MM.1S (cell line): ENCODE measurements around the gene HSPA2.

Experiments
- DNase-seq: peaks from one replicate; pipeline ENCODE4 v3.0.0-alpha.2; 2015
- H2AFZ ChIP-seq: fragments of 300-600 bp; sonication (generic); 2 replicates; pipeline ENCODE4 v1.6.0; 2016; ENCODE audit warnings: antibody characterized with exemption, low read length
- H3F3A ChIP-seq: fragments of 300-600 bp; sonication (generic); 2 replicates; pipeline ENCODE4 v1.6.1; 2016; ENCODE audit warnings: mild to moderate bottlenecking, antibody characterized with exemption, low read length, moderate library complexity, mixed read lengths; ENCODE audit not compliant: insufficient read depth
- H3K27ac ChIP-seq: fragments of 300-600 bp; sonication (generic); 2 replicates; pipeline ENCODE4 v1.5.1; 2016; ENCODE audit warnings: mild to moderate bottlenecking, low read length
- H3K27me3 ChIP-seq: fragments of 300-600 bp; sonication (generic); replicated peaks from 2 replicates; pipeline ENCODE4 v1.6.0; 2016; ENCODE audit warnings: low read length; ENCODE audit not compliant: insufficient read depth
- H3K36me3 ChIP-seq: fragments of 300-600 bp; sonication (generic); replicated peaks from 2 replicates; pipeline ENCODE4 v1.6.1; 2016; ENCODE audit warnings: mild to moderate bottlenecking, low read length, mixed read lengths; ENCODE audit not compliant: insufficient read depth
- H3K4me1 ChIP-seq: fragments of 300-600 bp; sonication (generic); 2 replicates; pipeline ENCODE4 v1.6.1; 2016; ENCODE audit warnings: low read length, mixed read lengths
- H3K4me2 ChIP-seq: fragments of 300-600 bp; sonication (generic); 2 replicates; pipeline ENCODE4 v1.6.0; 2016; ENCODE audit warnings: low read depth, low read length
- H3K4me3 ChIP-seq: fragments of 300-600 bp; sonication (generic); 2 replicates; pipeline ENCODE4 v1.5.1; 2016; ENCODE audit warnings: low read length, mixed read lengths
- H3K79me2 ChIP-seq: fragments of 300-600 bp; sonication (generic); 2 replicates; pipeline ENCODE4 v1.6.1; 2016; ENCODE audit warnings: mixed run types, low read length, mixed read lengths
- H3K9ac ChIP-seq: fragments of 300-600 bp; sonication (generic); 2 replicates; pipeline ENCODE4 v1.6.1; 2016; ENCODE audit warnings: low read length, mixed read lengths
- H3K9me2 ChIP-seq: fragments of 300-600 bp; sonication (generic); replicated peaks from 2 replicates; pipeline ENCODE4 v1.6.1; 2016; ENCODE audit warnings: mild to moderate bottlenecking, low read length, mixed read lengths; ENCODE audit not compliant: insufficient read depth
- H3K9me3 ChIP-seq: fragments of 300-600 bp; sonication (generic); replicated peaks from 2 replicates; pipeline ENCODE4 v1.6.1; 2016; ENCODE audit warnings: mild to moderate bottlenecking, low read length, mixed read lengths; ENCODE audit not compliant: insufficient read depth
- H4K20me1 ChIP-seq: fragments of 300-600 bp; sonication (generic); 2 replicates; pipeline ENCODE4 v1.6.1; 2016; ENCODE audit warnings: mild to moderate bottlenecking, low read length, moderate library complexity, mixed read lengths; ENCODE audit not compliant: insufficient read depth
- EZH2 ChIP-seq: fragments of 300-600 bp; sonication (generic); optimal IDR thresholded peaks from 2 replicates; pipeline ENCODE3; 2017; ENCODE audit warnings: low read depth, mild to moderate bottlenecking, antibody characterized with exemption, low read length, mixed read lengths
- EZH2phosphoT487 ChIP-seq: fragments of 300-600 bp; sonication (generic); IDR thresholded peaks from 2 replicates; pipeline ENCODE4 v1.6.1; 2018; ENCODE audit warnings: antibody characterized with exemption, low read length
- TF ChIP-seq, protein P1 (sequence below): fragments of 300-600 bp; sonication (generic); IDR thresholded peaks from 2 replicates; pipeline ENCODE4 v1.5.1; 2016; ENCODE audit warnings: antibody characterized with exemption, low read length, mixed read lengths

HSPA2 gene

DNA sequence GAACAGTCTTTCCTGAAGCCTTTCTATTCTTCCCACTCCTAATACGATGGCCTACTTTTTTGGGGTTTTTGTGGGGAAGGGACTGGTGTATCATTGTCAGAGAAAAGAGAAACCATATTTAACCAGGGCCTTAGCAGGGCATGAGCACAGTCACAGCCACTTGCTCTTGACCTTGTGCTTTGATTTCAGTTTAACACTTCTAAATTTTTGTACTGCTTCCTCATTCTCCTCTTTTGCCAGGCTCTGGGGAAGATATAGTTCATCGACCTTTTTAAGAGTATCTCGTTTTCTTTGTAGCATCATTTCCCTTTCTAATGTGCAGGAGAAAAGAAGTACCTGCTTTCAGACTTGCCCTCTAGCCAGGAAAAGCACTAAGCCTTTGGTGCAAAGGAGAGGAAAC lies 33.8 kb upstream of the HSPA2 start:
- Histone ChIP-seq H3K9me3 (no peaks in the 10 kb centered on the region), H3K27ac (peak overlapping the region; percentile 100; the same call in 1 of the 2 replicates), H3K9me2 (no peaks in the 10 kb centered on the region), H3K27me3 (no peaks in the 10 kb centered on the region), H3K9ac (peak overlapping the region; percentile 59; the same call in 1 of the 2 replicates), H3K4me2 (peak overlapping the region; percentile 91), H3K4me3 (peak overlapping the region; percentile 63), H4K20me1 (peaks cover 6% of the 10 kb centered on the region; the same call in 1 of the 2 replicates), H3F3A (peaks cover 35% of the 10 kb centered on the region), H3K79me2 (peaks cover 81% of the 10 kb centered on the region), H2AFZ (no peak overlapping the region), H3K36me3 (no peaks in the 10 kb centered on the region), H3K4me1 (peaks cover 22% of the 10 kb centered on the region)
- TF ChIP-seq EZH2phosphoT487 (no peak), EZH2 (no peak)
- TF ChIP-seq, protein P1, sequence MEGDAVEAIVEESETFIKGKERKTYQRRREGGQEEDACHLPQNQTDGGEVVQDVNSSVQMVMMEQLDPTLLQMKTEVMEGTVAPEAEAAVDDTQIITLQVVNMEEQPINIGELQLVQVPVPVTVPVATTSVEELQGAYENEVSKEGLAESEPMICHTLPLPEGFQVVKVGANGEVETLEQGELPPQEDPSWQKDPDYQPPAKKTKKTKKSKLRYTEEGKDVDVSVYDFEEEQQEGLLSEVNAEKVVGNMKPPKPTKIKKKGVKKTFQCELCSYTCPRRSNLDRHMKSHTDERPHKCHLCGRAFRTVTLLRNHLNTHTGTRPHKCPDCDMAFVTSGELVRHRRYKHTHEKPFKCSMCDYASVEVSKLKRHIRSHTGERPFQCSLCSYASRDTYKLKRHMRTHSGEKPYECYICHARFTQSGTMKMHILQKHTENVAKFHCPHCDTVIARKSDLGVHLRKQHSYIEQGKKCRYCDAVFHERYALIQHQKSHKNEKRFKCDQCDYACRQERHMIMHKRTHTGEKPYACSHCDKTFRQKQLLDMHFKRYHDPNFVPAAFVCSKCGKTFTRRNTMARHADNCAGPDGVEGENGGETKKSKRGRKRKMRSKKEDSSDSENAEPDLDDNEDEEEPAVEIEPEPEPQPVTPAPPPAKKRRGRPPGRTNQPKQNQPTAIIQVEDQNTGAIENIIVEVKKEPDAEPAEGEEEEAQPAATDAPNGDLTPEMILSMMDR = no peak
- DNase-seq = no peak

DNA sequence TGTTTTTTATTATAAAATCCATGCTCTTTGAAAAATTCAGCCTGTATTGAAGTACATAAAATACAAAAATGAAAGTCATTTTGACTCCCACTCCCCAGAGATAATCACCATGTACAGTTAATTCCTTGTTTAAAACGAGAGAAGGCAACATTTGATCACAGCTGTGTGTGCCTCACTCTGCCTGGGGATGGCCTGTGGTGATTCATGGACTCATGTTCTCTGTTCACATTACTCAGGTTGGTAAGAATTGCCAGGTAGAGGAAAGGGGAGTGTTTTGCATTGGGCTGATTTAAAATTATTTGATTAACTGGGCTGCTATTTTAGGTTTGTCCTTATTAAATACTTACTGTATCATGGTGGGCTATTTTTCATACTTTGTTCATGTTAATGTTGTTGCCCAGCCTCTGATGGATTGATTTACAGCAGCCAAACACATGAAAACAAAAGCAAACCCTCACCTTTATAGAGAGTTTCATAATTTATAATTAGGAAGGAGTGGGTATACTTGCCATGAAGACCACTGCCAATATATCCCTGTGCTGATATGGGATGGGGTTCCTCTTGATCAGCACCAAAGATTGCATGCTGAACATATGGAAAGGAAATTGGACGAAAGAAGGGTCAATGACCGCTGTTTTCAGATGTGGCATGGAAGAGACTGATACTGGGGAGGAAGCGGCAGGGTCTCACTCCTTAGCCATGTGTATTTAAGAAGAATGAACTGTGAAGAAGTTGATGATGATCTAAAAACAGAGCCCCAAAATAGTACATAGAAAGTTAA lies 33.0 kb upstream of the HSPA2 start:
- H3K4me3 ChIP-seq = peak overlapping the region; percentile 63
- no peak for TF ChIP-seq EZH2phosphoT487
- TF ChIP-seq, protein P1 = no peak
- TF ChIP-seq EZH2 = no peak
- H3K27ac ChIP-seq = peak overlapping the region; percentile 100; the same call in 1 of the 2 replicates
- H3K9me2 ChIP-seq = no peaks in the 10 kb centered on the region
- peaks cover 22% of the 10 kb centered on the region for H3K4me1 ChIP-seq
- H2AFZ ChIP-seq = no peak overlapping the region
- H3K4me2 ChIP-seq = peak overlapping the region; percentile 91
- H3F3A ChIP-seq = peaks cover 27% of the 10 kb centered on the region
- no peaks in the 10 kb centered on the region for H3K27me3 ChIP-seq
- no peaks in the 10 kb centered on the region for H3K9me3 ChIP-seq
- no peaks in the 10 kb centered on the region for H3K36me3 ChIP-seq
- H4K20me1 ChIP-seq = peaks cover 7% of the 10 kb centered on the region; the same call in 1 of the 2 replicates
- H3K9ac ChIP-seq = peak overlapping the region; percentile 59; the same call in 1 of the 2 replicates
- no peak for DNase-seq
- peaks cover 81% of the 10 kb centered on the region for H3K79me2 ChIP-seq

DNA sequence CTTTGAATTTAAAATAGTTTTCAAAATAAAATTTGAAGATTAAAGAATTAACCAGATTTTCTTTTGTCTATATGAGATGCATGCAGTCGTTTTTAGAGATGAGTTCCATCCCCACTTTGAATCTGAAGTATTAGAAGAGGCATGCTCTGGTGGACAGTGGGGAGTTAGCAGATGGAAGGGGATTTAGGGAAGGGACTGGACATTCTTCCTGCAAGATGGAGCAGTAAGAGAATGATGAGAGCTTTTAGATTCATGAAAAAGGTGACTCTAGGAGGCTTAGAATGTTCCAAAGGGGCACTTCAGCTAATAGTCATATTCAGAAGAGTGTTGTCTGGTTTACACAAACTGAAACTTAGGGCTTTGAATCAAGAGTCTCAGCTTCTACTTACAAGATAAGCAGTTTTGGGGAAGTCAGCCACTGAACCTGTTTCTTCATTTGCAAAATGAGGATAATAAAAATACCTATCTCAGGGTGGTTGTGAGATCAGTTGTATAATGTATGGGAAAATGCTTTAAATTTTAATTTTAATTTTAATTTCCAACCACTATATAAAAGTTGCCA lies 32.2 kb upstream of the HSPA2 start:
- Histone ChIP-seq H3K4me1 (peaks cover 22% of the 10 kb centered on the region), H3K27me3 (no peaks in the 10 kb centered on the region), H3K9me2 (no peaks in the 10 kb centered on the region), H3K36me3 (no peaks in the 10 kb centered on the region), H3K4me3 (peak overlapping the region; percentile 63), H4K20me1 (peaks cover 10% of the 10 kb centered on the region; the same call in 1 of the 2 replicates), H3F3A (peaks cover 20% of the 10 kb centered on the region), H3K9ac (peak overlapping the region; percentile 15; the same call in 1 of the 2 replicates), H2AFZ (no peak overlapping the region), H3K79me2 (peaks cover 81% of the 10 kb centered on the region), H3K4me2 (peak overlapping the region; percentile 91), H3K27ac (peak overlapping the region; percentile 100; the same call in 1 of the 2 replicates), H3K9me3 (no peaks in the 10 kb centered on the region)
- peak; percentile 46 for DNase-seq
- no peak for TF ChIP-seq EZH2phosphoT487
- TF ChIP-seq EZH2 = no peak
- TF ChIP-seq, protein P1 = no peak
